Stomach smooth muscle (tissue), 2 donors: ENCODE measurements around the gene ZC3H12D.

Experiments used
- H3K27ac ChIP-seq: one replicate; pipeline ENCODE4 v1.7.0; 2013; ENCODE audit warnings: mild to moderate bottlenecking, low read length, inconsistent platforms
- H3K27me3 ChIP-seq, 2 donors: one replicate each; pipeline ENCODE4 v1.7.0; 2013; ENCODE audit warnings: low read length in 2 of 2; ENCODE audit not compliant: insufficient read depth in 2 of 2, control insufficient read depth in 1 of 2
- H3K36me3 ChIP-seq, 2 donors: one replicate each; pipeline ENCODE4 v1.7.0; 2013; ENCODE audit warnings: low read length in 2 of 2; ENCODE audit not compliant: control insufficient read depth in 2 of 2, insufficient read depth in 2 of 2
- H3K4me1 ChIP-seq: one replicate; pipeline ENCODE4 v1.7.0; 2013; ENCODE audit warnings: low read length; ENCODE audit not compliant: control insufficient read depth, insufficient read depth
- H3K4me3 ChIP-seq, 2 donors: one replicate each; pipeline ENCODE4 v1.7.0; 2013; ENCODE audit warnings: low read length in 2 of 2
- H3K9ac ChIP-seq, 2 donors: one replicate each; pipeline ENCODE4 v1.7.0; 2013; ENCODE audit warnings: low read length in 2 of 2, mild to moderate bottlenecking in 1 of 2
- H3K9me3 ChIP-seq, 2 donors: one replicate each; pipeline ENCODE4 v1.7.0; 2013; ENCODE audit warnings: low read length in 2 of 2; ENCODE audit not compliant: control insufficient read depth in 2 of 2
- donor health status: healthy.
- donor health status: Pancreatic carcinoma.

The ZC3H12D gene

DNA sequence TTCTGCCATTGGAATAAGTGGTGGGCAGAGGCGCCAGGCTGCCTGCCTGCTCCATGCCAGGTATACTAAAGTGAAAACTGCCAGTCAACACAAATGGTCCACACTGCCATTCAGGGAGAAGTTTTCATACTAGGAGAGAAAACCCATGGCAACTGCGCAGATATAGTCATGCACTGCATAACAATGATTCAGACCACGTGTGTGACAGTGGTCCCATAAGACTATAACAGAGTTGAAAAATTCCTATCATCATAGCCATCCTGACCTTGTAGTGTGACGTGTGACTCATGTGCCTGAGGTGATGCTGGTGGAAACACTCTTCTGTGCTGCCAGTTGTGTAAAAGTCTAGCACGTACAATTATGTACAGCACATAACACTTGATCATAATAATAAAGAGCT is 25.1 kb downstream of the ZC3H12D start:
- H3K4me3 ChIP-seq, result no peak overlapping the region
- no peak overlapping the region for H3K9ac ChIP-seq
- no peaks in the 10 kb centered on the region for H3K9me3 ChIP-seq
- peaks cover 18% of the 10 kb centered on the region for H3K4me1 ChIP-seq
- no peak overlapping the region for H3K27ac ChIP-seq
- H3K27me3 ChIP-seq, result no peaks in the 10 kb centered on the region
- H3K36me3 ChIP-seq, result no peaks in the 10 kb centered on the region

DNA sequence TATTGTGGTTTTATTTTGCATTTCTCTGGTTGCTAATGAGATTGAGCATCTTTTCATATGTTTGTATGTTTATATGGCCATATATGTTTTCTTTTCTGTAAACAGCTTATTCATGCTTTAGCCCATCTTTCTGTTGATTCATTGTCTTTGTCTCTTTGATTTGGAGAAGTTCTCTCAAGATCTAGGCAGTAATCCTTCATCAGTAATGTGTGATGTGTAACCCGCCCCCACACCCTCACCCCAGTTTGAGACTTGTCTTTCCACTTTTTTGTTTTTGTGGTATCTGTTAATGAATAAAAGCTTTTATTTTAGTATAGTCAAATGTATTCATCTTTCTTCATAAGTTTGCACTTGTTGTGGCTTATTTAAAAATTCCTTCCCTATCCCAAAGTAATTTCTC is 26.0 kb downstream of the ZC3H12D start:
- Histone ChIP-seq H3K27me3 (no peaks in the 10 kb centered on the region), H3K4me1 (peaks cover 18% of the 10 kb centered on the region), H3K9me3 (no peaks in the 10 kb centered on the region), H3K36me3 (no peaks in the 10 kb centered on the region), H3K4me3 (no peak overlapping the region), H3K9ac (no peak overlapping the region), H3K27ac (no peak overlapping the region)

DNA sequence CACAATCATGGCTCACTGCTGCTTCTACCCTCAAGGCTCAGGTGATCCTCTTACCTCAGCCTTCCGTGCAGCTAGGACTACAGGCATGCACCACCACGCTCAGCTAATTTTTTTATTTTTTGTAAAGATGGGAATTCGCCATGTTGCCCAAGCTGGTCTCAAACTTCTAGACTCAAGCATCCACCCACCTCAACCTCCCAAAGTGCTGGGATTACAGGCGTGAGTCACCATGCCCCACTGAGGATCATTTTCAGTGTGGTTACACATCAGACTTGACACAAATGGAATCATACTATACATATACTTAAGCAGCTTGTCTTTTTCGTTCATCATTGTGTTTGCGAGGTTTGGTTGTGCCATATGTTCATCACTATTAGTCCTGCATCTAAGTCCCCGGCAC is 26.6 kb downstream of the ZC3H12D start:
- H3K9ac ChIP-seq, result no peak overlapping the region
- H3K36me3 ChIP-seq, result no peaks in the 10 kb centered on the region
- no peaks in the 10 kb centered on the region for H3K9me3 ChIP-seq
- no peaks in the 10 kb centered on the region for H3K27me3 ChIP-seq
- H3K4me3 ChIP-seq, result no peak overlapping the region
- peaks cover 24% of the 10 kb centered on the region for H3K4me1 ChIP-seq
- H3K27ac ChIP-seq, result no peak overlapping the region

DNA sequence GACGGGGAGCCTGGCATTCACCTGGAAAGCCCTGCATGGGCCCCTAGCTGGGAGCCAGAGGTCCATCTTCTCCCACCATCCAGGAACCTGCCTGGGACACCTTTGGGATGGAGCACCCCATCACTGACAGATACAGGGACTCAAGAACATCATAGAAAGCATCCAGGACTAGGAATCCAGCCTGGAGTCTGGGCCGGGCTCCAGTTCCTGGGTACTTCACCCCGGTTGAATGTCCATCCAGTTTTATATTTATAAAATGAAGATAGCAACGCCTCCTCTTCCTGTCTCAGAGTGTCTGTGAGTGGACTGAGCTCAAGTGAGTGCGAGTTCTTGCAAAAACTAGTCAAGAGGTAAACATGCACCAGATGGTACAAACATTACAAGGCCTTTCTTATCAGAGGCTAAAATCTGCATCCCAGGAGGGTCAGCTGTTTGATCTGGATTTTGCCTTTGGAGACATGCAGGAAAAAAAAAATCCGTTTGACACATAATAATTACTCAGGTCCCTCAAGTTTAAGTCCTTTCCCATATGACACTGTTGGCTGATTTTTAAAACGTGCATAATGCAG is 27.4 kb downstream of the ZC3H12D start:
- H3K9ac ChIP-seq, result no peak overlapping the region
- no peak overlapping the region for H3K4me3 ChIP-seq
- peaks cover 28% of the 10 kb centered on the region for H3K4me1 ChIP-seq
- H3K36me3 ChIP-seq, result no peaks in the 10 kb centered on the region
- no peak overlapping the region for H3K27ac ChIP-seq
- H3K27me3 ChIP-seq, result no peaks in the 10 kb centered on the region
- no peaks in the 10 kb centered on the region for H3K9me3 ChIP-seq

DNA sequence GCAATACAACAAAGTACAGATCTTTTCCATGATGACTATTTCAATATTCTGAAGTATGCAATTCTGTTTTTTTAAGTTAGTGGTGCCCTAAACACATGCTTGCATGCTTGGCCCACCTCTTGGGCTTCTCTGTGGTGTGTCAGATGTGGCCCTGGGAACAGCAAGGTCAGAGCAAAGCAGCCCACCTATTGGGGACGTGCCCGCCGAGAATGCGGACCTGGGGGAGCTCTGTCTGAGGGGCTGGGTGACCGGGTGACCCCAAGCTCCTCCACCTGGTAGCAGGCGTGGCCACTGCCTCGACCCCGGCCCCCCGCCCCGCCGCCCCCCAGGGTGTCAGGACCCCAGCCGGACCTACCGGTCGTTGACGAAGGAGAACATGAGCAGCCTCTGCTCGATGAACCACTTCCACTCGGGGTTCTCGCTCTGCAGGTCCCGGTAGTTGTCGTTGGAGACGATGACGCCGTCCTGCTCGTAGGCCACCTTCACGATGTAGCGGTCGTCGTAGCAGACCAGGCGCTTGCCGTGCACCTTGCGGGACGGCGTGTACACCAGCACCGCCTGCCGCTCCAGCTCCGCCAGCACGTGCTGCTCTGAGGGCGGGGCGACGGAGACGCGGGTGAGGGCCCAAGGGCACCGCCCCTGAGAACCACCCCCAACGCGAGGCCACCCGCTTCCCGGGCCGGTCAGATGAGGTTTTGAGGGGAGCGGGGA is 28.3 kb downstream of the ZC3H12D start:
- Histone ChIP-seq H3K27ac (no peak overlapping the region), H3K9me3 (no peaks in the 10 kb centered on the region), H3K27me3 (no peaks in the 10 kb centered on the region), H3K9ac (no peak overlapping the region), H3K36me3 (no peaks in the 10 kb centered on the region), H3K4me3 (no peak overlapping the region), H3K4me1 (peaks cover 34% of the 10 kb centered on the region)

DNA sequence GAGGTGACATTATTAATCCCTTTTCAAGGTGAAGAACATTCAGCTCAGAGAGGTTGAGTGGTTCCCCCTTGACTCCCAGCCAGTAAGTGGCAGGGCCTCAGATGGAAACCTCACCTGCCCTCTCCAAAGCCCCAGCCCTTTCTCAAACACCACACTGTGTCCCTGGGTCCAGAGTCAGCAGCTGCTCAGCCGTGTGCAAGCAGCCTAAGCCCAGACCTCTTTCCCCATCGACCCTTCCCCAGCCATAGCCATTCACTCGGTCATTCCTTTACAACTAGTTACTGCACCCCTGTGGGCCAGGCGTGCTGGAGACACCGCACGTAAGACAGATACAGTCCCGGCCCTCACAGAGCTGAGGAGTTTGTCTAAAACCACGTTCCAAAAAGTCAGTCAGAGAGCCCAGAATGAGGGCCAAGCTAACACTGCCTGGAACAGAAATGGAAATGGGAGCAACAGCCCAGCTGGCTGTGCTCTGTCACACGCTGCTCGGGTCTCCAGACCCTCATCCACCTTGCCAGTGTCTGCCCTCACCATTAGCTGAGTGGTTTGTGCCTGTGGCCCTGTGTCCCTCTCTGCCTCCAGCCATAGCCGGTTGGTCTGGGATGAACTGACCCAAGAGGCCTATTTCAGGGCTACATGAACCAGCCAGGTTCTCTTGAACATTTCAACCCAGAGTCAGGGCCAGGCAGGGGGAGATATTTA is 29.6 kb downstream of the ZC3H12D start:
- H3K36me3 ChIP-seq, result no peaks in the 10 kb centered on the region
- H3K27ac ChIP-seq, result peak overlapping the region; percentile 66
- peaks cover 0 to 1% of the 10 kb centered on the region in 2 donors for H3K27me3 ChIP-seq
- peak overlapping the region in 1 of 2 donors; percentile 54 for H3K4me3 ChIP-seq
- peak overlapping the region in 1 of 2 donors; percentile 36 for H3K9ac ChIP-seq
- peaks cover 45% of the 10 kb centered on the region for H3K4me1 ChIP-seq
- no peaks in the 10 kb centered on the region for H3K9me3 ChIP-seq

- peaks cover 0 to 2% of the 10 kb centered on the region in 2 donors for H3K27me3 ChIP-seq
- no peaks in the 10 kb centered on the region for H3K36me3 ChIP-seq
- H3K9me3 ChIP-seq, result no peaks in the 10 kb centered on the region
- peak overlapping the region; percentile 66 for H3K27ac ChIP-seq
- H3K4me1 ChIP-seq, result peaks cover 46% of the 10 kb centered on the region
- peak overlapping the region in 1 of 2 donors; percentile 42 for H3K9ac ChIP-seq
- peak overlapping the region in 1 of 2 donors; percentile 54 for H3K4me3 ChIP-seq
Observed at GRCh38 chr6:149454346-149454848, 30.4 kb downstream of the ZC3H12D start.

GRCh38 chr6:149453597-149454345 is 31.0 kb downstream of the ZC3H12D start:
- peaks cover 0 to 4% of the 10 kb centered on the region in 2 donors for H3K27me3 ChIP-seq
- H3K4me3 ChIP-seq, result peak overlapping the region in 1 of 2 donors; percentile 54
- no peaks in the 10 kb centered on the region for H3K36me3 ChIP-seq
- H3K4me1 ChIP-seq, result peaks cover 46% of the 10 kb centered on the region
- no peaks in the 10 kb centered on the region for H3K9me3 ChIP-seq
- peak overlapping the region in 1 of 2 donors; percentile 42 for H3K9ac ChIP-seq
- peak overlapping the region; percentile 66 for H3K27ac ChIP-seq

- Histone ChIP-seq H3K27ac (no peak overlapping the region), H3K9me3 (no peaks in the 10 kb centered on the region), H3K4me3 (no peak overlapping the region), H3K9ac (no peak overlapping the region), H3K4me1 (peaks cover 46% of the 10 kb centered on the region), H3K27me3 (peaks cover 0 to 4% of the 10 kb centered on the region in 2 donors), H3K36me3 (no peaks in the 10 kb centered on the region)
Observed at GRCh38 chr6:149452037-149452939, 32.5 kb downstream of the ZC3H12D start.
